OCI-LY1 (cell line): Measurements from ENCODE around the gene SH3D21.

Experiments used
- H2AFZ ChIP-seq: fragments of 200-600 bp; sonication (generic), shearing (Covaris generic); 2 replicates; pipeline ENCODE4 v1.6.0; 2014; ENCODE audit warnings: antibody characterized with exemption, mild to moderate bottlenecking, low read length
- H3F3A ChIP-seq: fragments of 200-600 bp; sonication (generic), shearing (Covaris generic); 2 replicates; pipeline ENCODE4 v1.6.0; 2014; ENCODE audit warnings: mild to moderate bottlenecking, antibody characterized with exemption, low read length, moderate library complexity; ENCODE audit not compliant: insufficient read depth
- H3K27ac ChIP-seq: fragments of 200-600 bp; sonication (generic); 2 replicates; pipeline ENCODE4 v1.5.1; 2014; ENCODE audit warnings: low read length, mixed run types, mild to moderate bottlenecking, low read depth; ENCODE audit not compliant: poor library complexity, severe bottlenecking
- H3K27me3 ChIP-seq: fragments of 200-600 bp; sonication (generic); 2 replicates; pipeline ENCODE4 v1.6.0; 2014; ENCODE audit warnings: antibody characterized with exemption, mild to moderate bottlenecking, low read length, moderate library complexity; ENCODE audit not compliant: insufficient read depth
- H3K36me3 ChIP-seq: fragments of 200-600 bp; sonication (generic); 2 replicates; pipeline ENCODE4 v1.6.1; 2014; ENCODE audit warnings: mild to moderate bottlenecking, antibody characterized with exemption, low read length, moderate library complexity, mixed read lengths; ENCODE audit not compliant: insufficient read depth
- H3K4me1 ChIP-seq: fragments of 200-600 bp; sonication (generic); 2 replicates; pipeline ENCODE4 v1.5.1; 2014; ENCODE audit warnings: mild to moderate bottlenecking, low read length, moderate library complexity; ENCODE audit not compliant: insufficient read depth, severe bottlenecking
- H3K4me2 ChIP-seq: fragments of 200-600 bp; sonication (generic), shearing (Covaris generic); 2 replicates; pipeline ENCODE4 v1.6.1; 2014; ENCODE audit warnings: low read length
- H3K4me3 ChIP-seq: fragments of 200-600 bp; sonication (generic); 2 replicates; pipeline ENCODE4 v1.5.1; 2014; ENCODE audit warnings: low read length, low read depth, mild to moderate bottlenecking, mixed read lengths; ENCODE audit not compliant: poor library complexity, severe bottlenecking
- H3K79me2 ChIP-seq: fragments of 200-600 bp; shearing (Covaris generic); 2 replicates; pipeline ENCODE4 v1.6.1; 2016; ENCODE audit warnings: mixed run types, low read length, mixed read lengths; ENCODE audit not compliant: insufficient read depth
- H3K9ac ChIP-seq: fragments of 200-600 bp; sonication (generic), shearing (Covaris generic); 2 replicates; pipeline ENCODE4 v1.6.1; 2014; ENCODE audit warnings: mild to moderate bottlenecking, low read length, mixed read lengths
- H3K9me2 ChIP-seq: fragments of 200-600 bp; sonication (generic), shearing (Covaris generic); 2 replicates; pipeline ENCODE4 v1.6.1; 2014; ENCODE audit warnings: low read depth, mild to moderate bottlenecking, low read length, mixed read lengths
- H3K9me3 ChIP-seq: fragments of 200-600 bp; shearing (Covaris generic); 2 replicates; pipeline ENCODE4 v1.6.1; 2014; ENCODE audit warnings: low read length, mixed read lengths
- H4K20me1 ChIP-seq: fragments of 200-600 bp; sonication (generic), shearing (Covaris generic); 2 replicates; pipeline ENCODE4 v1.6.0; 2016; ENCODE audit warnings: mild to moderate bottlenecking, low read length; ENCODE audit not compliant: insufficient read depth
- EZH2 ChIP-seq: fragments of 200-600 bp; sonication (generic), shearing (Covaris generic); IDR thresholded peaks from 2 replicates; pipeline ENCODE4 v1.8.0; 2017; ENCODE audit warnings: borderline replicate concordance, mixed run types, mild to moderate bottlenecking, antibody characterized with exemption, low read length, moderate library complexity, mixed read lengths
- TF ChIP-seq, protein P1 (sequence below): fragments of 200-600 bp; sonication (generic), shearing (Covaris generic); IDR thresholded peaks from 2 replicates; pipeline ENCODE4 v1.5.1; 2017; ENCODE audit warnings: mild to moderate bottlenecking, antibody characterized with exemption, low read length, moderate library complexity, mixed read lengths

The SH3D21 gene

DNA sequence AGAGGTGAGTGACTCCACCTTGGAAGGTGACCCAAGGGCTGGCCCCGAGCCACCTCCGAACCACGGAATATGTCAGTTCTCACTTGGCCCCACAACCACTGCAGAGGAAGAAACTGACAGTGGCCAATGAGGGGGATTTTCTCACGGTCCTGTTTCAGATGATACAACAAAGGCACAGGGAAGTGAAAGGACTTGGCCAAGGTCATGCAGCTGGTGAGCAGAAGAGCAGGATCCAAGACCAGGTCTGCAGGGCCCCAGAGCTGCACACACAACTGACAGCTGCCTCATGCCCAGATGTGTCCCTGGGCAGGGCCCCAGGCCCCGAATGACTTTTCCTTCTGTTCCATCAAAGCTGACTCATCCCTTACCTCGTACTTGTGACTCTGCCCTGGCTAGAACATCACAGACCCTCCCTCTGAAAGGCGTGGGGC lies 43.1 kb downstream of the SH3D21 start:
- TF ChIP-seq, protein P1, sequence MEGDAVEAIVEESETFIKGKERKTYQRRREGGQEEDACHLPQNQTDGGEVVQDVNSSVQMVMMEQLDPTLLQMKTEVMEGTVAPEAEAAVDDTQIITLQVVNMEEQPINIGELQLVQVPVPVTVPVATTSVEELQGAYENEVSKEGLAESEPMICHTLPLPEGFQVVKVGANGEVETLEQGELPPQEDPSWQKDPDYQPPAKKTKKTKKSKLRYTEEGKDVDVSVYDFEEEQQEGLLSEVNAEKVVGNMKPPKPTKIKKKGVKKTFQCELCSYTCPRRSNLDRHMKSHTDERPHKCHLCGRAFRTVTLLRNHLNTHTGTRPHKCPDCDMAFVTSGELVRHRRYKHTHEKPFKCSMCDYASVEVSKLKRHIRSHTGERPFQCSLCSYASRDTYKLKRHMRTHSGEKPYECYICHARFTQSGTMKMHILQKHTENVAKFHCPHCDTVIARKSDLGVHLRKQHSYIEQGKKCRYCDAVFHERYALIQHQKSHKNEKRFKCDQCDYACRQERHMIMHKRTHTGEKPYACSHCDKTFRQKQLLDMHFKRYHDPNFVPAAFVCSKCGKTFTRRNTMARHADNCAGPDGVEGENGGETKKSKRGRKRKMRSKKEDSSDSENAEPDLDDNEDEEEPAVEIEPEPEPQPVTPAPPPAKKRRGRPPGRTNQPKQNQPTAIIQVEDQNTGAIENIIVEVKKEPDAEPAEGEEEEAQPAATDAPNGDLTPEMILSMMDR, result no peak
- TF ChIP-seq EZH2, result no peak
- H3K4me3 ChIP-seq, result no peak overlapping the region
- no peaks in the 10 kb centered on the region for H3K9me2 ChIP-seq
- H3K4me2 ChIP-seq, result no peak overlapping the region
- no peaks in the 10 kb centered on the region for H3K79me2 ChIP-seq
- H3K9me3 ChIP-seq, result no peaks in the 10 kb centered on the region
- H2AFZ ChIP-seq, result no peak overlapping the region
- peak overlapping the region; percentile 61 for H3K27ac ChIP-seq
- no peaks in the 10 kb centered on the region for H4K20me1 ChIP-seq
- peaks cover 68% of the 10 kb centered on the region; the same call in 1 of the 2 replicates for H3K36me3 ChIP-seq
- H3K4me1 ChIP-seq, result peaks cover 24% of the 10 kb centered on the region
- no peaks in the 10 kb centered on the region for H3K27me3 ChIP-seq
- H3K9ac ChIP-seq, result no peak overlapping the region
- H3F3A ChIP-seq, result no peaks in the 10 kb centered on the region

DNA sequence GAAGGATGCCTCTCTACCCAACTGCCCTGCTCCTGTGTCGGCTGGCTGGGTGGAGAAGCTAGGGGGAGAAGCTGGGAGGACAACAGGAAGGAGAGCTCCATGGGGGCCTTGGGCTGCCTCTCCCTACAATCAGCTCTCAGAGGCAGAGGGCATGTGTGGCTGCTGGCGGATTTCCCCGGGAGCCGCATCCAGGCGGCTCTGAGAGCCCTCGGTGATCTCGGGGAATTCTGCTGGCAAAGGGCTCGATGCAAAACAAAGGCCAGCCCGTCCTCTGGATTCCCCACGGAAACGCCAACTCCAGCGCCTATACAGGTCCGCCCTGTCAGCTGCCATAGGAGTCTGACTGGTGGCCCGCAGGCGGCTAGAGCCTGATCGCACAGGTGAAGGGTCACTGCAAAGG lies 43.7 kb downstream of the SH3D21 start:
- H3K9me2 ChIP-seq, result no peaks in the 10 kb centered on the region
- TF ChIP-seq, protein P1, result no peak
- no peak for TF ChIP-seq EZH2
- H3K36me3 ChIP-seq, result peaks cover 73% of the 10 kb centered on the region; the same call in 1 of the 2 replicates
- H3K4me3 ChIP-seq, result no peak overlapping the region
- peaks cover 24% of the 10 kb centered on the region for H3K4me1 ChIP-seq
- H3K9me3 ChIP-seq, result no peaks in the 10 kb centered on the region
- no peaks in the 10 kb centered on the region for H3K79me2 ChIP-seq
- H2AFZ ChIP-seq, result no peak overlapping the region
- no peak overlapping the region for H3K4me2 ChIP-seq
- peak overlapping the region; percentile 61 for H3K27ac ChIP-seq
- no peak overlapping the region for H3K9ac ChIP-seq
- no peaks in the 10 kb centered on the region for H3F3A ChIP-seq
- H3K27me3 ChIP-seq, result no peaks in the 10 kb centered on the region
- H4K20me1 ChIP-seq, result no peaks in the 10 kb centered on the region

- no peak overlapping the region for H3K4me3 ChIP-seq
- TF ChIP-seq EZH2, result no peak
- TF ChIP-seq, protein P1, result no peak
- peak overlapping the region; percentile 21; the same call in 1 of the 2 replicates for H3K9ac ChIP-seq
- H3K9me3 ChIP-seq, result no peaks in the 10 kb centered on the region
- no peak overlapping the region for H2AFZ ChIP-seq
- peak overlapping the region; percentile 61 for H3K27ac ChIP-seq
- no peaks in the 10 kb centered on the region for H4K20me1 ChIP-seq
- H3K79me2 ChIP-seq, result no peaks in the 10 kb centered on the region
- no peaks in the 10 kb centered on the region for H3F3A ChIP-seq
- H3K27me3 ChIP-seq, result no peaks in the 10 kb centered on the region
- no peaks in the 10 kb centered on the region for H3K9me2 ChIP-seq
- no peak overlapping the region; the same call in 1 of the 2 replicates for H3K4me2 ChIP-seq
- peaks cover 75% of the 10 kb centered on the region; the same call in 1 of the 2 replicates for H3K36me3 ChIP-seq
- peaks cover 24% of the 10 kb centered on the region for H3K4me1 ChIP-seq
Observed at GRCh38 chr1:36350659-36351226, 44.6 kb downstream of the SH3D21 start.
